H1 (cell line): Measurements from ENCODE around the gene PLD5.

Experiments
- CEBPB ChIP-seq: IDR thresholded peaks from 2 replicates; pipeline ENCODE4 v1.6.1; 2012; ENCODE audit warnings: low read depth, low read length
- KDM1A ChIP-seq: fragments of 200-600, 300-600 bp; sonication (generic); IDR thresholded peaks from 2 replicates; pipeline ENCODE4 v1.7.1; 2016; ENCODE audit warnings: mild to moderate bottlenecking, low read length, borderline replicate concordance
- NRF1 ChIP-seq: IDR thresholded peaks from 2 replicates; pipeline ENCODE4 v1.6.1; 2011; ENCODE audit warnings: mild to moderate bottlenecking, low read depth, low read length, improper control_type of control experiment
- TF ChIP-seq, protein P1 (sequence below), 3 experiments: IDR thresholded peaks; 1 replicate in 2 of 3; 2 replicates in 1 of 3; pipeline versions ENCODE4 v1.5.1 to v1.6.1; 2011; ENCODE audit warnings: low read length in 3 of 3, mild to moderate bottlenecking in 3 of 3, inconsistent platforms in 2 of 3, low read depth in 1 of 3, moderate library complexity in 1 of 3; ENCODE audit not compliant: insufficient read depth in 1 of 3; ENCODE audit errors: control extremely low read depth in 1 of 3

DNA sequence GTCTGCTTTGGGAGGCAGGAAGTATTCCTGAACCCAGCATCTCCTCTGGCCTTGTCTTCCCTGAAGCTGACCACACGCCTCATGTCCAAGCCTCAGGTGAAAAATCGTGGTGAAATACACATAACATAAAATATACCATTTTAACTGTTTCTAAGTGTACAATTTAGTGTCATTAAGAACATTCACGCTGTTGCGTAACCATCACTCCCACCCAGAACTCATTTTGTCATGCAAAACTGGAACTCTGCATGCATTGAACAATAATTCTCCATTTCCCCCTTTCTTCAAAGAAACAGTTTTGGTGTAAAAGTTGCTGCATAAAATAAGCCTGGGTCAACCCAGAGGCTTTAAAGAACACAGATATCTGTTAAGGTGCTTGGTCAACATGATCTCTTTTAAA lies 93.5 kb downstream of the PLD5 start:
- TF ChIP-seq NRF1 (no peak), CEBPB (peak; percentile 53; the same call in 1 of the 2 replicates), KDM1A (no peak)
- TF ChIP-seq, protein P1, sequence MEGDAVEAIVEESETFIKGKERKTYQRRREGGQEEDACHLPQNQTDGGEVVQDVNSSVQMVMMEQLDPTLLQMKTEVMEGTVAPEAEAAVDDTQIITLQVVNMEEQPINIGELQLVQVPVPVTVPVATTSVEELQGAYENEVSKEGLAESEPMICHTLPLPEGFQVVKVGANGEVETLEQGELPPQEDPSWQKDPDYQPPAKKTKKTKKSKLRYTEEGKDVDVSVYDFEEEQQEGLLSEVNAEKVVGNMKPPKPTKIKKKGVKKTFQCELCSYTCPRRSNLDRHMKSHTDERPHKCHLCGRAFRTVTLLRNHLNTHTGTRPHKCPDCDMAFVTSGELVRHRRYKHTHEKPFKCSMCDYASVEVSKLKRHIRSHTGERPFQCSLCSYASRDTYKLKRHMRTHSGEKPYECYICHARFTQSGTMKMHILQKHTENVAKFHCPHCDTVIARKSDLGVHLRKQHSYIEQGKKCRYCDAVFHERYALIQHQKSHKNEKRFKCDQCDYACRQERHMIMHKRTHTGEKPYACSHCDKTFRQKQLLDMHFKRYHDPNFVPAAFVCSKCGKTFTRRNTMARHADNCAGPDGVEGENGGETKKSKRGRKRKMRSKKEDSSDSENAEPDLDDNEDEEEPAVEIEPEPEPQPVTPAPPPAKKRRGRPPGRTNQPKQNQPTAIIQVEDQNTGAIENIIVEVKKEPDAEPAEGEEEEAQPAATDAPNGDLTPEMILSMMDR (IDR thresholded peaks at IDR 0.05; ENCODE audit: control extremely low read depth in 1 of 3, insufficient read depth in 1 of 3, low read depth in 1 of 3, low read length in 3 of 3) = no peak
